HCT116 (cell line): ENCODE data around the gene RAB36. TPM values are rescaled to one million over a fixed set of nuclear protein-coding genes. Genes with fewer than 3 reads are reported as not detected.

Source experiments
- ATAC-seq: fragments of 200-7000 bp; cut with Tn5 transposase; 2 replicates; pipeline ENCODE4 v1.9.1; 2020; ENCODE audit warnings: mild to moderate bottlenecking, moderate library complexity
- BruUV-seq: library from RNA; stranded (reverse); fragments of 400-500 nt; replicated peaks from 2 replicates; lab custom pipeline; 2021; lab: Mats Ljungman, UMichigan
- CTCF ChIA-PET: fragments of 300-600 bp; sonication (Branson Sonifier 250); formaldehyde crosslinking; loops from one replicate; lab custom pipeline; 2021; ENCODE audit warnings: antibody characterized with exemption; lab: Charles Lee
- POLR2A ChIA-PET: fragments of 300-600, 350-600 bp; sonication (Branson Sonifier 250); formaldehyde crosslinking; loops from one replicate; lab custom pipeline; 2021; ENCODE audit warnings: antibody characterized with exemption; lab: Charles Lee
- RAD21 ChIA-PET, 2 experiments: fragments of 300-600 bp; sonication (Branson Sonifier 250); formaldehyde crosslinking; loops; one replicate each; lab custom pipeline; 2023; ENCODE audit warnings: low total read pairs in 2 of 2; ENCODE audit not compliant: uncharacterized antibody in 2 of 2, unreplicated experiment in 2 of 2, low non-redundant PET in 1 of 2; lab: Charles Lee
- DNase-seq: peaks from one replicate; pipeline ENCODE4 v3.0.0-alpha.2; 2010; ENCODE audit warnings: low read depth, low spot score
- H2AFZ ChIP-seq: fragments of 200-600 bp; shearing (Covaris generic), sonication (generic); 2 replicates; pipeline ENCODE4 v1.6.1; 2017; ENCODE audit warnings: low read depth, mixed run types, mixed read lengths, antibody characterized with exemption, low read length; ENCODE audit not compliant: poor library complexity, severe bottlenecking
- H3K27ac ChIP-seq: 2 replicates; pipeline ENCODE4 v1.5.1; 2012; ENCODE audit warnings: low read depth, low read length
- H3K27me3 ChIP-seq: fragments of 200-600 bp; sonication (generic); 2 replicates; pipeline ENCODE4 v1.6.1; 2016; ENCODE audit warnings: mixed run types, low read length, mixed read lengths; ENCODE audit not compliant: insufficient read depth
- H3K36me3 ChIP-seq, 2 experiments: fragments of 200-500 bp in 1 of 2; fragments of 200-600 bp in 1 of 2; sonication (Bioruptor generic) in 1 of 2; sonication (generic) in 1 of 2; 2 replicates each; pipeline versions ENCODE4 v1.5.1 to v1.6.1; 2014 to 2016; ENCODE audit warnings: low read length in 2 of 2, inconsistent platforms in 1 of 2, mixed read lengths in 1 of 2, mixed run types in 1 of 2; ENCODE audit not compliant: insufficient read depth in 2 of 2, control insufficient read depth in 1 of 2
- H3K4me1 ChIP-seq, 2 experiments: fragments of 200-600 bp in 1 of 2; sonication (generic) in 1 of 2; 2 replicates each; pipeline versions ENCODE4 v1.5.1 to v1.6.1; 2012 to 2017; ENCODE audit warnings: low read length in 2 of 2, inconsistent platforms in 1 of 2, mild to moderate bottlenecking in 1 of 2, mixed read lengths in 1 of 2, mixed run types in 1 of 2, moderate library complexity in 1 of 2; ENCODE audit not compliant: insufficient read depth in 2 of 2, control insufficient read depth in 1 of 2
- H3K4me2 ChIP-seq: fragments of 200-600 bp; sonication (generic); 2 replicates; pipeline ENCODE4 v1.6.1; 2017; ENCODE audit warnings: mixed run types, low read length, mixed read lengths
- H3K4me3 ChIP-seq, 2 experiments: fragments of 200-600 bp in 1 of 2; sonication (generic) in 1 of 2; replicated peaks in 1 of 2; 2 replicates each; pipeline ENCODE4 v1.5.1; 2011 to 2016; ENCODE audit warnings: low read length in 2 of 2, control low read depth in 1 of 2, low read depth in 1 of 2, mild to moderate bottlenecking in 1 of 2, mixed read lengths in 1 of 2, mixed run types in 1 of 2
- H3K79me2 ChIP-seq: fragments of 200-600 bp; sonication (generic); 2 replicates; pipeline ENCODE4 v1.6.1; 2017; ENCODE audit warnings: mild to moderate bottlenecking, mixed run types, low read length, moderate library complexity, mixed read lengths; ENCODE audit not compliant: insufficient read depth
- H3K9ac ChIP-seq: fragments of 200-600 bp; sonication (generic); 2 replicates; pipeline ENCODE4 v1.6.1; 2016; ENCODE audit warnings: low read length, mixed read lengths
- H3K9me2 ChIP-seq: fragments of 200-600 bp; sonication (generic), shearing (Covaris generic); 2 replicates; pipeline ENCODE4 v1.6.1; 2017; ENCODE audit warnings: mixed run types, mild to moderate bottlenecking, moderate library complexity; ENCODE audit not compliant: insufficient read depth
- H3K9me3 ChIP-seq, 2 experiments: fragments of 200-500 bp in 1 of 2; fragments of 200-600 bp in 1 of 2; sonication (Bioruptor generic) in 1 of 2; sonication (generic) in 1 of 2; 2 replicates each; pipeline ENCODE4 v1.6.1; 2014 to 2017; ENCODE audit warnings: low read length in 2 of 2, mixed read lengths in 2 of 2, inconsistent platforms in 1 of 2, low read depth in 1 of 2, mild to moderate bottlenecking in 1 of 2, mixed run types in 1 of 2, moderate library complexity in 1 of 2; ENCODE audit not compliant: control insufficient read depth in 1 of 2, insufficient read depth in 1 of 2
- H4K20me1 ChIP-seq: fragments of 200-600 bp; sonication (generic), shearing (Covaris generic); 2 replicates; pipeline ENCODE4 v1.6.1; 2017; ENCODE audit warnings: mixed run types, mild to moderate bottlenecking, moderate library complexity; ENCODE audit not compliant: insufficient read depth
- CEBPB ChIP-seq: IDR thresholded peaks from 2 replicates; pipeline ENCODE4 v1.6.1; 2012; ENCODE audit warnings: low read depth
- CTCF ChIP-seq, 3 experiments: fragments of 200-600 bp in 1 of 3; sonication (generic) in 1 of 3; IDR thresholded peaks in 2 of 3; conservative IDR thresholded peaks in 1 of 3; 2 replicates each; pipeline ENCODE4 v1.5.1; 2012 to 2017; ENCODE audit warnings: low read depth in 2 of 3, low read length in 2 of 3, antibody characterized with exemption in 1 of 3, borderline replicate concordance in 1 of 3, control low read depth in 1 of 3, mild to moderate bottlenecking in 1 of 3, mixed read lengths in 1 of 3, mixed run types in 1 of 3, moderate library complexity in 1 of 3; ENCODE audit not compliant: insufficient read depth in 1 of 3
- EZH2 ChIP-seq: fragments of 200-600 bp; sonication (generic); IDR thresholded peaks from 2 replicates; pipeline ENCODE4 v1.6.1; 2017; ENCODE audit warnings: antibody characterized with exemption, mixed run types
- POLR2A ChIP-seq: IDR thresholded peaks from 2 replicates; pipeline ENCODE4 v1.7.0; 2011; ENCODE audit warnings: borderline replicate concordance; ENCODE audit not compliant: insufficient read depth, insufficient read length; ENCODE audit errors: extremely low read depth
- REST ChIP-seq: IDR thresholded peaks from 2 replicates; pipeline ENCODE4 v1.6.1; 2012; ENCODE audit warnings: low read depth
- SIN3A ChIP-seq: IDR thresholded peaks from 2 replicates; pipeline ENCODE4 v1.6.1; 2012; ENCODE audit warnings: low read depth
- SRF ChIP-seq: IDR thresholded peaks from 2 replicates; pipeline ENCODE4 v1.6.1; 2012; ENCODE audit warnings: low read depth
- YY1 ChIP-seq: IDR thresholded peaks from 2 replicates; pipeline ENCODE4 v1.6.1; 2011; ENCODE audit warnings: low read length, low read depth, moderate library complexity, mild to moderate bottlenecking; ENCODE audit not compliant: insufficient replicate concordance; ENCODE audit errors: extremely low read depth
- intact Hi-C: fragments of 100-400 bp; cut with micrococcal nuclease; formaldehyde crosslinking; loops from 2 replicates; pipeline ENCODE4 v1.10.0; 2022
- total RNA-seq: library from RNA; stranded (reverse); gene quantifications from one replicate; pipeline ENCODE4 v1.2.1, GENCODE V29; 2021; ENCODE audit not compliant: unreplicated experiment

The RAB36 gene
- total RNA-seq, 1 experiment from 2014 or later = 6.1 TPM

GRCh38 chr22:23137468-23137867 is 7.8 kb upstream of the RAB36 start:
- no peaks in the 10 kb centered on the region for H3K9me2 ChIP-seq
- TF ChIP-seq CEBPB (no peak), CTCF (IDR thresholded peaks at IDR 0.05 in 2 of 3, conservative IDR thresholded peaks at IDR 0.05 in 1 of 3; ENCODE audit: borderline replicate concordance in 1 of 3, insufficient read depth in 1 of 3, low read depth in 2 of 3, low read length in 2 of 3) (no peak), EZH2 (no peak), SIN3A (no peak)
- no peaks in the 10 kb centered on the region for H3K79me2 ChIP-seq
- H3K4me3 ChIP-seq = no peak overlapping the region
- no peaks in the 10 kb centered on the region for H3K36me3 ChIP-seq
- H3K9me3 ChIP-seq = no peaks in the 10 kb centered on the region
- CTCF ChIA-PET = interaction anchor here (1.5 kb wide), 1 partner anchor 9 kb away, joined by 5 read pairs; no protein-coding TSS in a partner anchor
- no peak for DNase-seq
- POLR2A ChIA-PET = no interaction called here
- H3K4me2 ChIP-seq = no peak overlapping the region
- no peak overlapping the region for H3K27ac ChIP-seq
- peaks cover 8 to 12% of the 10 kb centered on the region in 2 experiments; a peak in 3 of 4 replicates for H3K4me1 ChIP-seq
- no peaks in the 10 kb centered on the region for H3K27me3 ChIP-seq
- H2AFZ ChIP-seq = no peak overlapping the region
- intact Hi-C loops = no loop called here
- no peaks in the 10 kb centered on the region for H4K20me1 ChIP-seq
- RAD21 ChIA-PET = no interaction called here
- ATAC-seq = no peak
- no peak overlapping the region for H3K9ac ChIP-seq
- no TSS peak for BruUV-seq

GRCh38 chr22:23137905-23138561 is 7.2 kb upstream of the RAB36 start:
- H3K27ac ChIP-seq = no peak overlapping the region
- DNase-seq = no peak

More at GRCh38 chr22:23137905-23138561, 7.2 kb upstream of the RAB36 start:
- no peak overlapping the region for H3K4me2 ChIP-seq
- H2AFZ ChIP-seq = no peak overlapping the region
- POLR2A ChIA-PET = no interaction called here
- no TSS peak for BruUV-seq
- RAD21 ChIA-PET = no interaction called here
- intact Hi-C loops = no loop called here
- no peaks in the 10 kb centered on the region for H3K36me3 ChIP-seq
- H3K4me3 ChIP-seq = no peak overlapping the region
- no peak for ATAC-seq
- H3K79me2 ChIP-seq = no peaks in the 10 kb centered on the region
- no peaks in the 10 kb centered on the region for H4K20me1 ChIP-seq
- TF ChIP-seq REST (no peak), SRF (no peak), POLR2A (no peak), SIN3A (no peak), YY1 (no peak), CEBPB (no peak)
- TF ChIP-seq, all 23 proteins: peak for 0
- CTCF ChIA-PET = interaction anchor here (1.5 kb wide), 1 partner anchor 9 kb away, joined by 5 read pairs; no protein-coding TSS in a partner anchor
- H3K27me3 ChIP-seq = no peaks in the 10 kb centered on the region
- H3K9ac ChIP-seq = no peak overlapping the region
- H3K4me1 ChIP-seq = peaks cover 8 to 17% of the 10 kb centered on the region in 2 experiments; a peak in 3 of 4 replicates
- H3K9me2 ChIP-seq = no peaks in the 10 kb centered on the region
- no peaks in the 10 kb centered on the region for H3K9me3 ChIP-seq
